Measurements from ENCODE around the gene GTF2I. TPM values are rescaled to one million over a fixed set of nuclear protein-coding genes. Genes with fewer than 3 reads are reported as not detected.

The GTF2I gene
- total RNA-seq (ENCODE audit: unreplicated experiment), result 391 TPM
- long read RNA-seq, full-length matches to known transcripts, result 19 of 33 reads
- long read RNA-seq, partial matches to known transcripts, result 7 of 33 reads
- long read RNA-seq, other reads (novel, unspliced or antisense), result 7 of 33 reads

- no peak for TF ChIP-seq CTCF (IDR thresholded peaks at IDR 0.05; ENCODE audit: partially characterized antibody, unreplicated experiment)
- no peak for DNase-seq
- H3K4me1 Mint-ChIP-seq (ENCODE audit: low read depth, unreplicated experiment), result peaks cover 21% of the 10 kb centered on the region
- peak within 1 kb of the TSS; percentile 97 for H3K27ac Mint-ChIP-seq (ENCODE audit: unreplicated experiment)
- H3K27me3 Mint-ChIP-seq (ENCODE audit: unreplicated experiment), result peaks cover 18% of the 10 kb centered on the region
- H3K9me3 Mint-ChIP-seq (ENCODE audit: unreplicated experiment), result peaks cover 26% of the 10 kb centered on the region
- no peaks in the 10 kb centered on the region for H3K36me3 Mint-ChIP-seq (ENCODE audit: unreplicated experiment)
- peak within 1 kb of the TSS; percentile 96 for H3K4me3 Mint-ChIP-seq (ENCODE audit: unreplicated experiment)
These were observed at the start of gene GTF2I for GRCh38 chr7:74657692-74658177. TSS of gene GTF2I (plus strand) at chr7:74657718. CDS start at chr7:74689129, 31,411 bp downstream.

GRCh38 chr7:74612015-74612829 lies 45.3 kb upstream of the GTF2I start:
- no peaks in the 10 kb centered on the region for H3K36me3 Mint-ChIP-seq (ENCODE audit: unreplicated experiment)
- DNase-seq, result peak; percentile 30
- peaks cover 14% of the 10 kb centered on the region for H3K4me1 Mint-ChIP-seq (ENCODE audit: low read depth, unreplicated experiment)
- H3K27ac Mint-ChIP-seq (ENCODE audit: unreplicated experiment), result peak overlapping the region; percentile 64
- peak overlapping the region; percentile 21 for H3K4me3 Mint-ChIP-seq (ENCODE audit: unreplicated experiment)
- peaks cover 5% of the 10 kb centered on the region for H3K27me3 Mint-ChIP-seq (ENCODE audit: unreplicated experiment)
- TF ChIP-seq CTCF (IDR thresholded peaks at IDR 0.05; ENCODE audit: partially characterized antibody, unreplicated experiment), result no peak
- peaks cover 6% of the 10 kb centered on the region for H3K9me3 Mint-ChIP-seq (ENCODE audit: unreplicated experiment)

- H3K4me1 Mint-ChIP-seq (ENCODE audit: low read depth, unreplicated experiment), result peaks cover 18% of the 10 kb centered on the region
- no peaks in the 10 kb centered on the region for H3K36me3 Mint-ChIP-seq (ENCODE audit: unreplicated experiment)
- H3K27me3 Mint-ChIP-seq (ENCODE audit: unreplicated experiment), result peaks cover 3% of the 10 kb centered on the region
- peak overlapping the region; percentile 15 for H3K4me3 Mint-ChIP-seq (ENCODE audit: unreplicated experiment)
- peaks cover 6% of the 10 kb centered on the region for H3K9me3 Mint-ChIP-seq (ENCODE audit: unreplicated experiment)
- TF ChIP-seq CTCF (IDR thresholded peaks at IDR 0.05; ENCODE audit: partially characterized antibody, unreplicated experiment), result no peak
- peak; percentile 23 for DNase-seq
- peak overlapping the region; percentile 43 for H3K27ac Mint-ChIP-seq (ENCODE audit: unreplicated experiment)
These were observed 41.4 kb upstream of the GTF2I start for GRCh38 chr7:74615933-74616780.

- Mint-ChIP-seq H3K27ac (ENCODE audit: unreplicated experiment) (peak overlapping the region; percentile 48), H3K36me3 (ENCODE audit: unreplicated experiment) (no peaks in the 10 kb centered on the region), H3K27me3 (ENCODE audit: unreplicated experiment) (peaks cover 3% of the 10 kb centered on the region), H3K4me3 (ENCODE audit: unreplicated experiment) (no peak overlapping the region), H3K9me3 (ENCODE audit: unreplicated experiment) (peaks cover 6% of the 10 kb centered on the region), H3K4me1 (ENCODE audit: low read depth, unreplicated experiment) (peaks cover 16% of the 10 kb centered on the region)
- DNase-seq, result peak; percentile 37
- TF ChIP-seq CTCF (IDR thresholded peaks at IDR 0.05; ENCODE audit: partially characterized antibody, unreplicated experiment), result no peak
These were observed 40.3 kb upstream of the GTF2I start for GRCh38 chr7:74617180-74617744.
